ENCODE data around the gene BBS10. TPM values are rescaled to one million over a fixed set of nuclear protein-coding genes. Genes with fewer than 3 reads are reported as not detected.

The BBS10 gene
- total and polyA plus RNA-seq, 2 of the 8 experiments (the other 6 are each of a cell fraction or from before 2014, with no cell fraction given) = 4.4 to 9.2 TPM

DNA sequence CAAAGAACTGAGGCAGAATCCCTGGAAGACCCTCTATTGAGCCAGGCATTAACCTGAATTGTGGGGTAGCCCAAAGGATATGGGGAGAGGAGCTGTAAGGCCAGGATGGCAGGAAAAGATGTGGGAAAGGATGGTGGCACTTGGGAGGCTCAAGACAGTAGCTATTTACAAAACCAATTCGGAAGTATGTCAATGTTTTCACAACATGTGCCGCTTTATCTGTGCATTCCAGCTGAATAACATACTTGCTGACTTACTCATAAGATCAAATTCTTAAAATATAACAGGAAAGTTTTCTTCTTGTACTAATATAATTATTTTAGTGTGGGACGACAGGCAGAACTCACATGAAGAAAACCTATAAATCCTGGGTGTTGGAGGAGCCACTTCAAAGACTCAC is 10.6 kb downstream of the BBS10 start:
- DNase-seq (ENCODE audit: low read depth in 1 of 2, low spot score in 2 of 2) = no peak
- no peaks in the 10 kb centered on the region for H3K9me3 ChIP-seq (ENCODE audit: insufficient read depth in 2 of 2, low read depth in 1 of 2, low read length in 1 of 2)
- H2BK20ac ChIP-seq (ENCODE audit: low read length) = no peak overlapping the region
- H2BK5ac ChIP-seq (ENCODE audit: low read depth, low read length) = no peak overlapping the region
- ChIA-PET POLR2A (ENCODE audit: partially characterized antibody) (no interaction called here), CTCF (ENCODE audit: partially characterized antibody) (interaction anchor here (0.9 to 1.2 kb wide), 2 partner anchors 11 to 257 kb away, joined by 4 read pairs; partner anchors contain the start of gene BBS10)
- H3K14ac ChIP-seq (ENCODE audit: insufficient read length) = no peak overlapping the region
- H2AK5ac ChIP-seq (ENCODE audit: low read depth, low read length) = no peak overlapping the region
- H2BK15ac ChIP-seq (ENCODE audit: low read length) = no peak overlapping the region
- no peaks in the 10 kb centered on the region for H4K20me1 ChIP-seq (replicated peaks in 1 of 2; ENCODE audit: control insufficient read depth in 1 of 2, insufficient read depth in 2 of 2, low read length in 2 of 2)
- 87% methylated on average over 3 of the region's 3 CpGs; no CpG with 5 or more reads in 1 of the 2 experiments for WGBS, 2 experiments (ENCODE audit: extremely low coverage in 1 of 2, insufficient coverage in 1 of 2, insufficient read length in 1 of 2, insufficient replicate concordance in 2 of 2, low coverage in 1 of 2, low lambda C conversion rate in 2 of 2, missing lambda C conversion rate in 1 of 2)
- H3K4me1 ChIP-seq (replicated peaks in 1 of 4; ENCODE audit: control insufficient read depth in 3 of 4, insufficient read depth in 4 of 4, low read length in 3 of 4) = no peaks in the 10 kb centered on the region
- H3K79me2 ChIP-seq (ENCODE audit: control insufficient read depth in 1 of 2, insufficient read depth in 2 of 2, low read length in 2 of 2) = no peaks in the 10 kb centered on the region
- H3K56ac ChIP-seq (replicated peaks; ENCODE audit: insufficient read length, low read depth, low read length) = no peak overlapping the region
- no peak overlapping the region for H4K91ac ChIP-seq (replicated peaks; ENCODE audit: insufficient read length, low read length)
- H3K18ac ChIP-seq (ENCODE audit: extremely low read depth, low read length) = no peak overlapping the region
- H2AFZ ChIP-seq (ENCODE audit: low read length) = no peak overlapping the region
- no peak overlapping the region for H4K5ac ChIP-seq (ENCODE audit: insufficient read length, low read depth, low read length)
- FAIRE-seq = no peak
- H3K4ac ChIP-seq (replicated peaks; ENCODE audit: insufficient read length, low read depth, low read length) = no peak overlapping the region
- H3K23me2 ChIP-seq (ENCODE audit: low read depth, low read length) = no peaks in the 10 kb centered on the region; the same call in 1 of the 2 replicates
- no peak overlapping the region for H2BK120ac ChIP-seq (replicated peaks; ENCODE audit: low read depth, low read length)
- no peak overlapping the region for H3K23ac ChIP-seq (ENCODE audit: insufficient read length)
- no peak overlapping the region for H3K4me2 ChIP-seq (ENCODE audit: insufficient read depth in 1 of 2, low read depth in 2 of 2, low read length in 2 of 2)
- no peak overlapping the region for H3K27ac ChIP-seq (ENCODE audit: low read depth, low read length)
- no peak overlapping the region for H3K4me3 ChIP-seq (ENCODE audit: extremely low read depth in 1 of 4, insufficient read depth in 2 of 4, low read depth in 3 of 4, low read length in 4 of 4)
- no peak overlapping the region for H3K9ac ChIP-seq (replicated peaks in 1 of 4; ENCODE audit: extremely low read depth in 1 of 4, low read depth in 3 of 4, low read length in 3 of 4)
- H3K36me3 ChIP-seq (ENCODE audit: control insufficient read depth in 2 of 4, insufficient read depth in 4 of 4, low read length in 3 of 4) = no peaks in the 10 kb centered on the region
- H4K8ac ChIP-seq (ENCODE audit: extremely low read depth, insufficient read depth, low read length) = no peak overlapping the region
- no peaks in the 10 kb centered on the region for H3K27me3 ChIP-seq (replicated peaks in 1 of 4; ENCODE audit: control insufficient read depth in 3 of 4, extremely low read depth in 1 of 4, insufficient read depth in 3 of 4, low read length in 3 of 4)
- H2BK12ac ChIP-seq (ENCODE audit: low read depth, low read length) = no peak overlapping the region
- H3K79me1 ChIP-seq (ENCODE audit: low read depth, low read length) = no peaks in the 10 kb centered on the region
- no peak for TF ChIP-seq EZH2 (IDR thresholded peaks at IDR 0.05; ENCODE audit: low read depth, low read length, severe bottlenecking)
- TF ChIP-seq, protein P1, sequence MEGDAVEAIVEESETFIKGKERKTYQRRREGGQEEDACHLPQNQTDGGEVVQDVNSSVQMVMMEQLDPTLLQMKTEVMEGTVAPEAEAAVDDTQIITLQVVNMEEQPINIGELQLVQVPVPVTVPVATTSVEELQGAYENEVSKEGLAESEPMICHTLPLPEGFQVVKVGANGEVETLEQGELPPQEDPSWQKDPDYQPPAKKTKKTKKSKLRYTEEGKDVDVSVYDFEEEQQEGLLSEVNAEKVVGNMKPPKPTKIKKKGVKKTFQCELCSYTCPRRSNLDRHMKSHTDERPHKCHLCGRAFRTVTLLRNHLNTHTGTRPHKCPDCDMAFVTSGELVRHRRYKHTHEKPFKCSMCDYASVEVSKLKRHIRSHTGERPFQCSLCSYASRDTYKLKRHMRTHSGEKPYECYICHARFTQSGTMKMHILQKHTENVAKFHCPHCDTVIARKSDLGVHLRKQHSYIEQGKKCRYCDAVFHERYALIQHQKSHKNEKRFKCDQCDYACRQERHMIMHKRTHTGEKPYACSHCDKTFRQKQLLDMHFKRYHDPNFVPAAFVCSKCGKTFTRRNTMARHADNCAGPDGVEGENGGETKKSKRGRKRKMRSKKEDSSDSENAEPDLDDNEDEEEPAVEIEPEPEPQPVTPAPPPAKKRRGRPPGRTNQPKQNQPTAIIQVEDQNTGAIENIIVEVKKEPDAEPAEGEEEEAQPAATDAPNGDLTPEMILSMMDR (IDR thresholded peaks at IDR 0.05; ENCODE audit: control extremely low read depth in 1 of 3, insufficient read depth in 1 of 3, low read depth in 1 of 3, low read length in 3 of 3) = no peak
- TF ChIP-seq POLR2A (IDR thresholded peaks at IDR 0.05; ENCODE audit: control extremely low read depth in 1 of 2, low read depth in 2 of 2, low read length in 2 of 2) = no peak
- TF ChIP-seq KDM4A (IDR thresholded peaks at IDR 0.05; ENCODE audit: low read depth, low read length, severe bottlenecking) = no peak
- TF ChIP-seq ZNF274 (IDR thresholded peaks at IDR 0.05; ENCODE audit: borderline replicate concordance, extremely low read depth, low read length) = no peak
- no peak for TF ChIP-seq RBBP5 (IDR thresholded peaks at IDR 0.05; ENCODE audit: borderline replicate concordance, low read depth, low read length)
- TF ChIP-seq SAP30 (IDR thresholded peaks at IDR 0.05; ENCODE audit: insufficient read depth, insufficient replicate concordance, low read length) = no peak
- no peak for TF ChIP-seq BRCA1 (IDR thresholded peaks at IDR 0.05; ENCODE audit: low read depth, low read length)
- no peak for TF ChIP-seq POLR2AphosphoS5 (IDR thresholded peaks at IDR 0.05; ENCODE audit: low read depth, low read length)
- TF ChIP-seq TEAD4 (IDR thresholded peaks at IDR 0.05; ENCODE audit: low read depth, low read length) = no peak
- no peak for TF ChIP-seq CEBPB (IDR thresholded peaks at IDR 0.05; ENCODE audit: low read depth, low read length)
- no peak for TF ChIP-seq GABPA (IDR thresholded peaks at IDR 0.05; ENCODE audit: borderline replicate concordance, insufficient read depth, low read length)
- TF ChIP-seq MAFK (IDR thresholded peaks at IDR 0.05; ENCODE audit: low read depth, low read length) = no peak

Measured in H1 (cell line).